ENCODE data around the gene OR2A42.
"Not testable (repeated sequence)": the region's sequence is repeated elsewhere in the genome, so short reads cannot be mapped to it uniquely, and the experiment has no call there.

OR2A42 gene, protein sequence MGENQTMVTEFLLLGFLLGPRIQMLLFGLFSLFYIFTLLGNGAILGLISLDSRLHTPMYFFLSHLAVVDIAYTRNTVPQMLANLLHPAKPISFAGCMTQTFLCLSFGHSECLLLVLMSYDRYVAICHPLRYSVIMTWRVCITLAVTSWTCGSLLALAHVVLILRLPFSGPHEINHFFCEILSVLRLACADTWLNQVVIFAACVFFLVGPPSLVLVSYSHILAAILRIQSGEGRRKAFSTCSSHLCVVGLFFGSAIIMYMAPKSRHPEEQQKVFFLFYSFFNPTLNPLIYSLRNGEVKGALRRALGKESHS

DNA sequence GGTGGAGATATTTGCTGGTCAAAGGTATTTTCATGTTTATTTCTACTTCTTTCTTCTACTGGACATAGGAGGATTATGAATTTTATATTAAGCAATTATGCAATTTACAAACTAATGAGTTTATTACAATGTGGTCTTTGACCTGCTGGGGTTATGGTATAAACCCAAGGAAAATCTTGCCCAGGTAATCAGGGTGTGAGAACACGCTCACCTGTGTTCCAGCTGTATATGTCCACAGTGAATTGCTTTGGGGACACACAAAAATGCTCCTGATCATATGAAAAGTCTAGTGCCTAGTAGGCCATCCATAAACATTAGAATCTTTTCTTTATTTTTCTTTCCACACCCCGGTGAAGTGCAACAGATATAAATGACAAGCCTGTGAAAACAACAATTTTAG is at the start of gene OR2A42:
Gene OR2A42 (minus strand): TSS at position 241 of the 400 bp plus-strand sequence. CDS start 6,762 bp downstream, outside the sequence.
- DNase-seq (ENCODE audit: low read depth in 2 of 2) = not testable (repeated sequence)

DNA sequence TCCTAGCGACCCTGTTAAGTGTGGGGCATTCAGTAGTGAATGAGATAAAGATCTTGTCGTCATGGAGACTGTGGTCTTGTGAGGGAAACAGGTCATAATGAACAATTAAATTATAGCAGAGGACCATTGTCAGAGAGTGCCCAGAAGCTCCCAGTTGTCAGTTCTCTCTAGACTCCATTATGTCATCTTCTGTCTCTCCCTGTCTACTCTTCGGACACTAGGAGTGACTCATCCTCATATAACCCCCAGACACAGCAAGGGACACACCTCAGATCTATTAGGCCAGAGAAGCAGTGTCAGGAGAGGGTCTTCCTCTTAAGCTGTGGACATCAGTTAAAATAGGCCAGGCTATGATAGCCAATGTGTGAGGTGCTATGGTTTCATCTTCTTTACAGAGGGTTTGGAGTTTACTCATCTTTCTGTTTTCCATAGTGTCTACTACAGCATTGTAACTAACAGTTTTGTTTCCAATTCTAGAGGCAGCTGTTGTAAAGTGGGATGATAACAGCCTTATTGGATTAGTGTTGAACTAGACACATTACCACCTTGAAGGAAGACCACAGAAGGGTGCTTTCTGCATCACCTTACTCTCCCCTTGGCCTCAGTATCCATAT is 47.9 kb upstream of the OR2A42 start:
- not testable (repeated sequence) for DNase-seq (ENCODE audit: low read depth in 2 of 2)

DNA sequence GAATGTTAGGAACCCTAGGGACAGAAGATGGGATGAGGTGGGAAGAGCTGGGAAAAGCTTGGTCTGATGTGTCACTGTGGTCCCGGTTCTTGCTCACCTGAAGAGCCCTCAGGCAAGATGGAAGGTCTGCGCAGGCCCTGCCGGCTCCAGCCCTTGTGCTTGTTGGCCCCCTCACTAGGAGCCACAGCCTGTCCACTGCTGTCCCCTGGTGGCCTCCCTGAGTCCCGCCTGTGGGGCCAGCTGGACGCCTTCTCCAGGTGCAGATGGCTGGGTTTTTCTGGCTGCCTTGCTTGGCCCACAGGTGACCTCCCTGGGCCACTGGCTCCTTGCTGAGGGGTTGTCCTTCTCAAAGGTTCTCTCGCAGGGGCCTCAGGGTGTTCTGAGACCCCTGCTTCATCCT is 44.3 kb upstream of the OR2A42 start:
- not testable (repeated sequence) for DNase-seq (ENCODE audit: low read depth in 2 of 2)

GRCh38 chr7:144282490-144282889 is 43.1 kb upstream of the OR2A42 start:
- DNase-seq (ENCODE audit: low read depth in 2 of 2) = not testable (repeated sequence)

DNA sequence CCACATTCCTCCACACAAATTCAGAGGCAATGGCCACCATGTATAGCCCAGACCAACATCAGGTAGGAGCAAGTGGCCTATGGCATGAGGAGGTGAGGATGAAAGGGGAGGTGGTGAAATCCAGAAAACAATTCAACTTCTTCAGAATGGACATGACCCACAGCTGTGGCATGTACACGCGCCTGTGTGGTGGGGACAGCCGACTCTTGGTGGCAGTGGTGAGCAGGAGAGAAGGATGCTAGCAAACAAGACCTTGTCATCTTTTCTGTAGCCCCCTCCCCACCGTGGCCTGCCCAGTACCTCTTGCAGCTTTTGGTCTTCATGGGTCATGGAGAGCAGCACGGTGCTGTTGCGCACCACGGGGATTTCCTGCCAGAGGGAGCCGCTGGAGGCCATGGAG is 42.6 kb upstream of the OR2A42 start:
- not testable (repeated sequence) for DNase-seq (ENCODE audit: low read depth in 2 of 2)

DNA sequence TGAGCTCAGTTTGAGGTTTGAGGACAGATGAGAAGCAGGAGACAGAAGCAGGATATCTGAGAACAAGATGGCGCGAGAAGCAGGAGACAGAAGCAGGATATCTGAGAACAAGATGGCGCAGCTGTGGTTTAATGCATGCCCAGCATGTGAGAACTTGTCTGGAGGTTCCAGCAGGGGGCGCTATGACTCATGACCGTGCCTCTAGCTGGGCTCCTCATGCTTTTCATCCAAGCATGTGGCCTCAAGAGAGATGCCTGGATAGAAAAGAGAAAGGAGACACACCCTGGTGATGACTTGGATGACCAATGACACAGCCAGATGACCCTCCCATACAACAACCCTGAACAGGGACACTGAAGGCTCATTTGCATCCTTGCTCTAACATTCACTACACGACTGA is 40.6 kb upstream of the OR2A42 start:
- DNase-seq (ENCODE audit: low read depth in 2 of 2) = not testable (repeated sequence)

GRCh38 chr7:144275281-144275680 is 35.9 kb upstream of the OR2A42 start:
- not testable (repeated sequence) for DNase-seq (ENCODE audit: low read depth in 2 of 2)

- DNase-seq (ENCODE audit: low read depth in 2 of 2) = not testable (repeated sequence)
Observed at GRCh38 chr7:144269188-144269587, 29.8 kb upstream of the OR2A42 start, which contains the start of gene CTAGE8. Gene CTAGE8 (minus strand): TSS chr7:144269288. CDS start chr7:144269250, 38 bp downstream.

- DNase-seq (ENCODE audit: low read depth in 2 of 2) = not testable (repeated sequence)
Observed at GRCh38 chr7:144264692-144265091, 25.3 kb upstream of the OR2A42 start, which contains the start of gene OR2A7. Gene OR2A7 (minus strand): TSS chr7:144264792. CDS start chr7:144259628, 5,164 bp downstream.

DNA sequence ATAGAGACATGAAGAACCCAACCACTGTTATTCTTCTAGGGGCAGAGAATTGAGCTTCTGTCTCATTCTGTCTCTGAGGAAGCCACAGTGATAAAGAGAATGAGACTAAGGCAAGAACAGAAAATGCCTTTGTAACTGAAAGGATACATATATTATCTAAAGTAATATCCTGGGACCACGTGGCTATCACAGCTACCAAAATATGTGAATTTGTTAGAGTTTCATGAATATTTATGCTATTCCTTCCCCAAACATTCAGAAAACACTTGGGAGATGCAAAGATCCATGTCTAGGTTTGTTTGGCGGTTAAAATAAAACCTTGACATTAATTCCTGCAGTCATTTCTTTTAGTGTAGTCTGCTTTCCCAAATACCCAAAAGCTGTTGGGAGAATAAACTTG is 22.7 kb upstream of the OR2A42 start:
- not testable (repeated sequence) for DNase-seq (ENCODE audit: low read depth in 2 of 2)

DNA sequence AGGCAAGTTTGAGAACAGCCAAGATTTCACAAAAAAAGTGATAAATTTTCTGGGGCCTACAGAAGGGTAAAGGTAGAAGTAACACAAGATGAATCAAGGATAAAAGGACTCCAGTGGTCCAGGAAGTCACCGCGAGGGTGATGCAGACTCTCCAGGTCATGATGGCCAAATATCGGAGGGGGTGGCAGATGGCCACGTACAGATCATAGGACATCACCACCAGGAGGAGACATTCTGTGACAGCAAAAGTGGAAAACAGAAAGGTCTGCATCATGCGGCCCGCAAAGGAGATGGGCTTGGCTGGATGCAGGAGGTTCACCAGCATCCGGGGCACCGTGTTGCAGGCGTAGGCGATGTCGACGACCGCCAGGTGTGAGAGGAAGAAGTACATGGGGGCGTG is 19.7 kb upstream of the OR2A42 start:
- not testable (repeated sequence) for DNase-seq (ENCODE audit: low read depth in 2 of 2)

DNA sequence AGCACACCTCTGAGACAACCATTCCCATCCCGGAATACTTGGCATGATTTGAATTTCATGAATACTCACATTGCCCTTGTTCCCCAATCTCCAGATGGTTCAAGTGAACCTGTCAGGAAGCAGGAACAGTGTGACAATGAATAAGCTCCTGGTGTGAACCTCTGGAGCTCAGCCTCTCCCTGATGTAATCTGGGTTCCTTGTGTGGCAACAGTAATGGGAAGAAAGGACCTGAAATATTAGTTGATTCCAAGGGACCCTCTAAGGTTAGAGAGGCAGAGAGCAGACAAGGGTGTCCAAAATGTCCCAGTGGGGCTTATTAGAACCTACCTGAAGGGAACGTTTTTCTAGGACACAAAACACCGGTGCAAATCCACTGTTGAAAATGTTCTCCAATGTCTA is 16.7 kb upstream of the OR2A42 start:
- DNase-seq (ENCODE audit: low read depth in 2 of 2) = no peak

GRCh38 chr7:144255471-144255897 is 16.1 kb upstream of the OR2A42 start:
- DNase-seq (ENCODE audit: low read depth in 2 of 2) = no peak

GRCh38 chr7:144252307-144252706 is 12.9 kb upstream of the OR2A42 start:
- DNase-seq (ENCODE audit: low read depth in 2 of 2) = not testable (repeated sequence)

GRCh38 chr7:144247674-144248330 is 8.4 kb upstream of the OR2A42 start:
- DNase-seq (ENCODE audit: low read depth in 2 of 2) = not testable (repeated sequence)

- not testable (repeated sequence) for DNase-seq (ENCODE audit: low read depth in 2 of 2)
Observed at GRCh38 chr7:144246967-144247366, 7.6 kb upstream of the OR2A42 start.

GRCh38 chr7:144245372-144245771 is 6.0 kb upstream of the OR2A42 start:
- not testable (repeated sequence) for DNase-seq (ENCODE audit: low read depth in 2 of 2)

DNA sequence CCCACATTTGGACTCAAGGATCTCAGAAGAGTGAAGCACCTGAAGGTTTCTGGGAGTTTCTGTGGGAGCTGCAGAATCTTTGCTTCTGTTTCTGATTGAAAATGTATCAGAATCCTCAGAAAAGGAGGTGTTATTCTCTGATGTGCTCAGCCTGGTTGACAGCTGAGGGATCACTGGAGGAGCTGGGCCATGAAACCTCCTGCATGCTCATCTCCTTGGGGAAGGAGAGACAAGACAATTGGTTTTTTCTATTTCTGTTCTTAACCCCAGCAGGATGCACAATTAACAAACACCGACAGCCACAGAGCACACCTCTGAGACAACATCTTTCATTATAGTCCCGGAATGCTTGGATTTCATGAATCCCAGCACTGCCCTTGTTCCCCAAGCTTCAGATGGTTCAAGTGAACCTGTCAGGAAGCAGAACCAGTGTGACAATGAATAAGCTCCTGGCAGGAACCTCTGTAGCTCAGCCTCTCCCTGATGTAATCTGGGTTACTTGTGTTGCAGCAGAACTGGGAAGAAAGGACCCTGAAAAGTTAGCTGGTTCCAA is 799 bp downstream of the OR2A42 start:
- not testable (repeated sequence) for DNase-seq (ENCODE audit: low read depth in 2 of 2)

- not testable (repeated sequence) for DNase-seq (ENCODE audit: low read depth in 2 of 2)
Observed at GRCh38 chr7:144233039-144233438, 6.4 kb downstream of the OR2A42 start.

- DNase-seq (ENCODE audit: low read depth in 2 of 2) = not testable (repeated sequence)
Observed at GRCh38 chr7:144231027-144231426, 8.4 kb downstream of the OR2A42 start.

DNA sequence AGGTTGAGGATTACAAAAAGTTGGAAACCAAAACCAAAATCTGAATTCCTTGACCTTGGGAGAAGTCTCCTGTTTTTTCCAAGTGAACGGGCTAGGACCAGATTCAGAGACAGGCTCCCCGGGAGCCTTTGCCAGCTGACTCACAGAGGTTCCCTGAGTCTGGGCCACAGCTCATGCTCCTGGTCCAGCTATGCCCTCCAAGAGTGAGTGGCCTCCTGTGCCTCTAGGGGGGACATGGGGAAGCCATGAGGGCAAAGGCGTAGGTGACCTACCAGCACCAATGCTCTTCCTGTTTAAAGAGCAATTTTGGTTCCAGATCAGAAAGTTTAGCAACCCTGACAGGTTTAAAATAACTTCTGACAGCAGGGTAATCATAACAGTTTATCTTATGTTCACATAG is 10.6 kb downstream of the OR2A42 start:
- not testable (repeated sequence) for DNase-seq (ENCODE audit: low read depth in 2 of 2)

DNA sequence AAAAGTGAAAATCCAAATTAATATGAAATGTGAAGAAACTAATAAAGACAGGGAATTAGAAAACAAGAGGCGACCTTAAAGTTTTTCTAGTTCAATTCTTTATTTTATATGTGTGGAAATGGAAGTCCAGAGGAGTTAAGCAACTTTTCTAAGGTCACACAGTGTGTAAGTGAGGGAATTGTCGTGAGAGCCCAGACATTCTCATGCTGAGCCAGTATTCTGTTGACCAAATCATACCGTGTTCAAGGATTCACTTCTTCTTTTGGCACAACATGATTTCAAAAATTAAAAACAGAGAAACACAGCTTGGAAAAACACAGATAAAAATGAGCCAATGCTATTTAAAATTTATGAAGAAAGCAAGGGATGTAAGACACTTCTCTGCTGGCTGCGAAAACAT is 12.5 kb downstream of the OR2A42 start:
- DNase-seq (ENCODE audit: low read depth in 2 of 2) = not testable (repeated sequence)
